GM21360 (cell line): ENCODE measurements around the gene NRTN.
"Not testable (repeated sequence)": the region's sequence is repeated elsewhere in the genome, so short reads cannot be mapped to it uniquely, and the experiment has no call there.

Source experiments
- ATAC-seq: cut with Tn5 transposase; IDR thresholded peaks from one replicate; pipeline ENCODE4 v1.9.1; 2021; ENCODE audit warnings: mild to moderate bottlenecking, moderate library complexity; ENCODE audit not compliant: unreplicated experiment

The NRTN gene

DNA sequence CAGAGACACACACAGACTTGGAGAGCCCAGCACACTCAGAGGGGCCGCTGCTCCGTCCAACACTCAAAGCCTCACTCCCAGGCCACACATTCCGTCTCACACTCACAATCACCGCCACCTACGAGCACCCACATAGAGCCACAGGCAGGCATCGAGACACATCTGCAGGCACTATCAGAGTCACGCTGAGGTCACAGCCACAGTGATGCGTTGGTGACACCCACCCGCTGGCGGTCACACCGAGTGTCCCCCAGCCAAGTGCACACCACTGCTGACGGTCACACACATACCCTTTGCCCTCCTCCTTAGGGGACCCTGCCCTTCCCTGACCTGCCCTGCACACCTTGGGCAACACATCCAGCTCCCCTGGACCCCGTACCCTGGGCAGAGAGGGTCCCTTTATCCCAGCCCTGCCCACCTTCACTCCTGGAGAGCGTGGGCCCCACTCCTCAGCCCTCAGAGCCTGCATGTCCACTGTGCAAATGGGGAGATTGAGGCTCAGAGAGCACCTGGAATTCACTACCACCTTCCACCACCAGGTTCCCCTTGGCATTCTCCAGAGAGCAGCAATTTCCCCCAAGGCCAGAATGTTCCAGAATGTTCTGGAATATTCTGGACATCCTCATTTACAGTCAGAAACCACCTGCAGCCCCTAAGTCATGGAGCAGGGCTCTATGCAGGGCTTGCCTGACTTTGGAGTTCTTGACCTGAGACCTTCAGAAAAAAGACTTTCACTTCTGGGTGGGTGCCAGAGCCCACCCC, 60.0 kb downstream of the NRTN start:
- no peak for ATAC-seq

DNA sequence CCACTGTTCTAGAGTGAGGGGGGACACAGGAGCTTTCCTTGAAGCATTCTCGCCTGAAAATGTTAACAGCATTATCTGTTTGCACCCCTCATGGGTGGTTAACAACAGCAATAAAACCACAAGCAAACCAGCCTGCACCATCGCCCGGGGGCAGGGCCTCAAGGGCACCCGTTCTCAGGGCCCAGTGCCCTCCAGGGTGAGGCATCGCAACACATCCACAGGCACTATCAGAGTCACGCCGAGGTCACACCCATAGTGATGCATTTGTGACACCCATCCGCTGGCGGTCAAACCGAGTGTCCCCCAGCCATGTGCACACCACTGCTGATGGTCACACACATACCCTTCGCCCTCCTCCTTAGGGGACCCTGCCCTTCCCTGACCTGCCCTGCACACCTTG, 60.9 kb downstream of the NRTN start:
- ATAC-seq = no peak

DNA sequence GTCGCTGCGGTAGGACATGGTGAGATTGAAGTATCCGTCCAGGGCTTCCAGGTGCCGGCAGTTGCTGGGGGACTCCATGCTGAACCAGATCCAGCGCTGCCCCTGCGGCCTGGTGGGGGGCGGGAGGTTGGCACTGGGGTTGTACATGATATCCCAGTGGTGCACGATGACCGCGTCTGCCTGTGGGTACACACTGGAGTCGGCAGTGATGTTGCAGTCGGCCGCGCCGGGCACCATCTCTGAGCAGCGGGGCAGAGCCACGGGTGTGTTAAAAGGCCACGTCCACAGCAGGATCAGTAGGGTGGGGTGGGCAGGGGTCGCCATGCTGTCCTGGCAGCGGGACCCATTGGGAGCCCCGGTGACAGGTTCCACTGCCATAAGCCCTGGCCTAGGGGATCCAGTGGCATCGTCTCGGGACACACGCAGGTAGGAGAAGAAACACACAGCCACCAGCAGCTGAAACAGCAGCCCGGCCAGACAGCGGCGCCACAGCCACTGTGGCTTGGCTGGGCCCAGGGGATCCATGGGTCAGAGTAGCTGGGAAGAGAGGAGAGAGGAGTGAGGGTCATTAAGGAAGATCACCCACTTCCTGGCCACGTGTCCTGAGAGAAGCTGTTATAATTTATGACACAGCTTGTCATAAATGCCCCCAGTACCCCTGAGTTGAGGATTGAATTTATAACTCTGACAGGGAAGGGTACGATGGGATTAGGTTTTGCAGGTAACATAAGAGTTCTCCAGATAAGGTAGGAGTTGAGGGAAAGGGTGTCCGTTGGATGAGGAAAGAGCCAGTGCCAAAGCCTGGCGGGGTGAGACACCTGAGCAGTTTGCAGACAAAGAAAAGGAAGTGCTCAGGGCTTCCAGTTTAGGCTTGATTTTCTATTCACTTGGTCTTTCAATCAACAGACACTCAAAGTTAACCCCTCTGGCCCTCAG, 62.6 kb downstream of the NRTN start:
- no peak for ATAC-seq

DNA sequence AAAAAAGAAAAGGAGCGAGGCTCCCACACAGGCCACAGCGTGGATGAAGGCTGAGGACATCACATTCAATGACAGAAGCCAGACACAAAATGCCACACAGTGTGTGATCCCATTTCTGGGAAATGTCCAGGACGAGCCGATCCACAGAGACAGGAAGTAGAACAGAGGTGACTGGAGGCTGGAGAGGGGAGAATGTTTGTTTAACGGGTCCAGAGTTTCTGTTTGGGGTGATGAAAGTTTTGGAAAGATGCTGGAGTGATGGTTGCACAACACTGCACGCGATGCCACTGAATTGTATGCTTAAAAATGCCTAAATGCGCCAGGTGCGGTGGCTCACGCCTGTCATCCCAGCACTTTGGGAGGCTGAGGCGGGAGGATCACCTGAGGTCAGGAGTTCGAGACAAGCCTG, 66.1 kb downstream of the NRTN start:
- no peak for ATAC-seq

DNA sequence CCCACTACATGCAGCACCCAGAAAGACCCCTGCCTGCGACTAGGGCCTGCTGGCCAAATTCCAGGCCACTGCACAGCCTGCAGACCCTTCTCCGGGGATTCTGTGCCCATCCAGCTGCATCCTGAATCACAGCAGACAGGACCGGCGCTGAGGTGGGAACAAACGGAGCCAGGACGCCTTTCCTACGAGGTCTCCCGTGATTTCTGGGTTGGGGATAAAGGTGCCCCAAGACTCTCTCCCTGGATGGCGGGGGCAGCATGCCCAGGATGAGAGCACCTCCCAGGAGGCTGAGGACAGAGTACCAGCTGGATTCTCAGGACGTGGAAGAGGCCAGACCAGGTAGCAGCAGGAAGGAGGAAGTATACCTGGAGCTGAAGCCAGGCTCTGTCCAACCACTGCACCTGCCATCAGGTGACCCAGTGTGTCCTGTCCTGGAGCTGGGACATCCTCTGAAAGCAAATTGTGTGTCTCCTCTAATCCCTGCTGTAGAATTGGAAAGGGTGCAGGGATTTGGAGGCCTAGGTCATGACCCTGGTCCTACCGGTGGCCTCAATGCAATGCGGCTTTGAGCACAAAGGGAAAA, 68.8 kb downstream of the NRTN start:
- no peak for ATAC-seq

DNA sequence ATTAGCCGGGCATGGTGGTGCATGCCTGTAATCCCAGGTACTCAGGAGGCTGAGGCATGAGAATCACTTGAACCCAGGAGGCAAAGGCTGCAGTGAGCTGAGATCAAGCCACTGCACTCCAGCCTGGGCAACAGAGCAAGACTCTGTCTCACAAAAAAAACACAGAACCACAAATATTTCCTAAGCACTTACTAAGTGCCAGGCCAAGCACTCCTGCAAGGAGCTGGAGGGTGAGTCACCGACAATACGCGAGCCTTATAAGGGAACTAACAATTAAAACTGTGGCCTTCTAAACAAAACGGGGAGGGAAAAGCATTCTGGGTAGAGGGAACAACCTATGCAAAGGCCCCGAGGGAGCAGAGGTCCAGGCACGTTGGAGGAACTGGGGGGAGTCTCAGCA, 69.6 kb downstream of the NRTN start:
- ATAC-seq = not testable (repeated sequence)

DNA sequence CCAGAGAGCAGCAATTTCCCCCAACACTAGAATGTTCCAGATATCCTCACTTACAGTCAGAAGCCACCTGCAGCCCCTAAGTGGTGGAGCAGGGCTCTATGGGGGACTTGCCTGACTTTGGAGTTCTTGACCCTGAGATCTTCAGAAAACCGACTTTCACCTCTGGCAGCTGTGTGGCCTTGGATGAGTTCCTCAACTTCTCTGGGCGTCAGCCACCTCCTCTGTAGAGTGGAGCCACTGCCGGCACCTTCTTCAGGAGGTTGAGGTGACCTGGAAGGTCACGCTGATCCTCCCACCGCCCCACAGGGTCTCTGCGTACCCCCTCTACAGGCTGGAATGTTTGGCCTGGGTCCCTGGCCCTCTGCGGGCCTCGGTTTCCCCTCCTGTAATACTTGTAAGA, 72.6 kb downstream of the NRTN start:
- no peak for ATAC-seq

DNA sequence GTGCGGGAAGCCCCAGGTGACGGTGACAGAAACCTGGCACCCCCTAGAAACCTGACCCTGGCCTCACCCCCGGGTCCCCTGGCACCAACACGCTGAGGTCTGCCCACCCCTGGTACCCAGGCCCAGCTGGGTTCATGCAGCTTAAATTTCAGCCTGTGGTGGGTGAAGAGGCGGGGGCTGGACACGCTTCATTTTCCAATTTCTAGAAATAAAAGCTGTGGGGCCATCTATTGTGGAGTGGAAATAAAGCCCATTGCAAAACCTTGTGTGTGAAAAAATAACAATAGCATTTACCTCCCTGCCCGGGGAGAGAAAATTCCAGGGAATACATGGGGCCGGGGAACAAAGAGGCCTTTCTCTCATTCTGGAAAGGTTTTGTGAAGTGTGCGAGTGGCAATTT, 73.0 kb downstream of the NRTN start:
- no peak for ATAC-seq
